ENCODE measurements around the gene SETBP1. TPM values are rescaled to one million over a fixed set of nuclear protein-coding genes. Genes with fewer than 3 reads are reported as not detected.

SETBP1 gene
- total RNA-seq, 1 experiment from 2014 or later = 0.05 TPM

GRCh38 chr18:45046961-45047360 is 366.3 kb downstream of the SETBP1 start:
- Histone ChIP-seq H3K36me3 (ENCODE audit: control insufficient read depth in 1 of 2, insufficient read depth in 2 of 2, low read length in 2 of 2) (no peaks in the 10 kb centered on the region), H3K79me2 (ENCODE audit: insufficient read depth, low read length) (no peaks in the 10 kb centered on the region), H3K4me2 (ENCODE audit: low read length) (no peak overlapping the region), H3K9me2 (ENCODE audit: insufficient read depth) (no peaks in the 10 kb centered on the region), H3K27me3 (ENCODE audit: insufficient read depth, low read length) (no peaks in the 10 kb centered on the region), H3K9me3 (ENCODE audit: control insufficient read depth in 1 of 2, insufficient read depth in 1 of 2, low read depth in 1 of 2, low read length in 2 of 2) (peaks cover 3 to 32% of the 10 kb centered on the region in 2 experiments; a peak in 2 of 4 replicates), H2AFZ (ENCODE audit: low read depth, low read length, poor library complexity, severe bottlenecking) (no peak overlapping the region), H3K4me1 (ENCODE audit: control insufficient read depth in 1 of 2, insufficient read depth in 2 of 2, low read length in 2 of 2) (no peaks in the 10 kb centered on the region), H4K20me1 (ENCODE audit: insufficient read depth) (no peaks in the 10 kb centered on the region), H3K9ac (ENCODE audit: low read length) (no peak overlapping the region), H3K4me3 (replicated peaks in 1 of 2; ENCODE audit: low read depth in 1 of 2, low read length in 2 of 2) (no peak overlapping the region), H3K27ac (ENCODE audit: low read depth, low read length) (no peak overlapping the region)
- intact Hi-C loops (cut with micrococcal nuclease) = no loop called here
- RAD21 ChIA-PET (ENCODE audit: low non-redundant PET in 1 of 2, low total read pairs in 2 of 2, uncharacterized antibody in 2 of 2, unreplicated experiment in 2 of 2) = no interaction called here
- CTCF ChIA-PET = no interaction called here
- BruUV-seq (replicated peaks) = no TSS peak
- ATAC-seq (no peak), DNase-seq (ENCODE audit: low read depth, low spot score) (no peak)
- POLR2A ChIA-PET = no interaction called here
- no peak for TF ChIP-seq CBX3 (IDR thresholded peaks at IDR 0.05; ENCODE audit: low read depth)
- no peak for TF ChIP-seq SP1 (IDR thresholded peaks at IDR 0.05; ENCODE audit: low read depth)
- no peak for TF ChIP-seq EGR1 (IDR thresholded peaks at IDR 0.05; ENCODE audit: low read depth)
- TF ChIP-seq SRF (IDR thresholded peaks at IDR 0.05; ENCODE audit: low read depth) = no peak
- TF ChIP-seq, protein P1, sequence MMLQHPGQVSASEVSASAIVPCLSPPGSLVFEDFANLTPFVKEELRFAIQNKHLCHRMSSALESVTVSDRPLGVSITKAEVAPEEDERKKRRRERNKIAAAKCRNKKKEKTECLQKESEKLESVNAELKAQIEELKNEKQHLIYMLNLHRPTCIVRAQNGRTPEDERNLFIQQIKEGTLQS (IDR thresholded peaks at IDR 0.05) = no peak
- TF ChIP-seq, protein P2, sequence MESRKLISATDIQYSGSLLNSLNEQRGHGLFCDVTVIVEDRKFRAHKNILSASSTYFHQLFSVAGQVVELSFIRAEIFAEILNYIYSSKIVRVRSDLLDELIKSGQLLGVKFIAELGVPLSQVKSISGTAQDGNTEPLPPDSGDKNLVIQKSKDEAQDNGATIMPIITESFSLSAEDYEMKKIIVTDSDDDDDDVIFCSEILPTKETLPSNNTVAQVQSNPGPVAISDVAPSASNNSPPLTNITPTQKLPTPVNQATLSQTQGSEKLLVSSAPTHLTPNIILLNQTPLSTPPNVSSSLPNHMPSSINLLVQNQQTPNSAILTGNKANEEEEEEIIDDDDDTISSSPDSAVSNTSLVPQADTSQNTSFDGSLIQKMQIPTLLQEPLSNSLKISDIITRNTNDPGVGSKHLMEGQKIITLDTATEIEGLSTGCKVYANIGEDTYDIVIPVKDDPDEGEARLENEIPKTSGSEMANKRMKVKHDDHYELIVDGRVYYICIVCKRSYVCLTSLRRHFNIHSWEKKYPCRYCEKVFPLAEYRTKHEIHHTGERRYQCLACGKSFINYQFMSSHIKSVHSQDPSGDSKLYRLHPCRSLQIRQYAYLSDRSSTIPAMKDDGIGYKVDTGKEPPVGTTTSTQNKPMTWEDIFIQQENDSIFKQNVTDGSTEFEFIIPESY (IDR thresholded peaks at IDR 0.05; ENCODE audit: extremely low read depth, insufficient replicate concordance, low read length) = no peak
- TF ChIP-seq TCF7L2 (IDR thresholded peaks at IDR 0.05; ENCODE audit: borderline replicate concordance, extremely low read depth, insufficient read depth, insufficient read length) = no peak
- TF ChIP-seq JUND (IDR thresholded peaks at IDR 0.05) = no peak
- TF ChIP-seq, protein P3, sequence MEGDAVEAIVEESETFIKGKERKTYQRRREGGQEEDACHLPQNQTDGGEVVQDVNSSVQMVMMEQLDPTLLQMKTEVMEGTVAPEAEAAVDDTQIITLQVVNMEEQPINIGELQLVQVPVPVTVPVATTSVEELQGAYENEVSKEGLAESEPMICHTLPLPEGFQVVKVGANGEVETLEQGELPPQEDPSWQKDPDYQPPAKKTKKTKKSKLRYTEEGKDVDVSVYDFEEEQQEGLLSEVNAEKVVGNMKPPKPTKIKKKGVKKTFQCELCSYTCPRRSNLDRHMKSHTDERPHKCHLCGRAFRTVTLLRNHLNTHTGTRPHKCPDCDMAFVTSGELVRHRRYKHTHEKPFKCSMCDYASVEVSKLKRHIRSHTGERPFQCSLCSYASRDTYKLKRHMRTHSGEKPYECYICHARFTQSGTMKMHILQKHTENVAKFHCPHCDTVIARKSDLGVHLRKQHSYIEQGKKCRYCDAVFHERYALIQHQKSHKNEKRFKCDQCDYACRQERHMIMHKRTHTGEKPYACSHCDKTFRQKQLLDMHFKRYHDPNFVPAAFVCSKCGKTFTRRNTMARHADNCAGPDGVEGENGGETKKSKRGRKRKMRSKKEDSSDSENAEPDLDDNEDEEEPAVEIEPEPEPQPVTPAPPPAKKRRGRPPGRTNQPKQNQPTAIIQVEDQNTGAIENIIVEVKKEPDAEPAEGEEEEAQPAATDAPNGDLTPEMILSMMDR (IDR thresholded peaks at IDR 0.05 in 2 of 3, conservative IDR thresholded peaks at IDR 0.05 in 1 of 3; ENCODE audit: borderline replicate concordance in 1 of 3, insufficient read depth in 1 of 3, low read depth in 2 of 3, low read length in 2 of 3) = no peak
- TF ChIP-seq EZH2 (IDR thresholded peaks at IDR 0.05) = no peak
